Activated naive CD8-positive, alpha-beta T cell treated with anti-CD3 and anti-CD28 coated beads, Interleukin-2, amount 10 ng/mL, durations not matched to agents 7 days and 5 days (primary cell): ENCODE results near the gene ANXA3. TPM values are rescaled to one million over a fixed set of nuclear protein-coding genes. Genes with fewer than 3 reads are reported as not detected.
"Not testable (repeated sequence)": the region's sequence is repeated elsewhere in the genome, so short reads cannot be mapped to it uniquely, and the experiment has no call there.

Experiments used
- ATAC-seq: fragments of 150-1000 bp; cut with Tn5 transposase; one replicate; pipeline ENCODE4 v1.10.0; 2021; ENCODE audit warnings: low read depth, moderate library complexity
- POLR2A ChIA-PET: fragments of 350-600 bp; sonication (Branson Sonifier 250); formaldehyde crosslinking; loops from one replicate; lab custom pipeline; 2021; ENCODE audit warnings: antibody characterized with exemption; lab: Charles Lee
- DNase-seq: peaks from one replicate; pipeline ENCODE4 v3.0.0; 2021
- H3K27ac Mint-ChIP-seq: one replicate; pipeline ENCODE4 v1.8.0; 2022; ENCODE audit warnings: mild to moderate bottlenecking, mixed read lengths
- H3K27me3 Mint-ChIP-seq: one replicate; pipeline ENCODE4 v1.8.0; 2022; ENCODE audit warnings: mild to moderate bottlenecking, moderate library complexity, mixed read lengths
- H3K36me3 Mint-ChIP-seq: one replicate; pipeline ENCODE4 v1.8.0; 2021; ENCODE audit warnings: mild to moderate bottlenecking, mixed read lengths
- H3K4me1 Mint-ChIP-seq: one replicate; pipeline ENCODE4 v1.8.0; 2021; ENCODE audit warnings: mixed read lengths
- H3K4me3 Mint-ChIP-seq: one replicate; pipeline ENCODE4 v1.8.0; 2022; ENCODE audit warnings: mild to moderate bottlenecking, moderate library complexity, mixed read lengths
- H3K9me3 Mint-ChIP-seq: one replicate; pipeline ENCODE4 v1.8.0; 2021; ENCODE audit warnings: mixed read lengths
- total RNA-seq, 2 experiments: library from RNA; stranded (reverse); gene quantifications; one replicate each; pipeline ENCODE4 v1.2.3, GENCODE V29; 2021

Gene ANXA3
- total RNA-seq, 2 experiments from 2014 or later, result 5.1 to 5.6 TPM

DNA sequence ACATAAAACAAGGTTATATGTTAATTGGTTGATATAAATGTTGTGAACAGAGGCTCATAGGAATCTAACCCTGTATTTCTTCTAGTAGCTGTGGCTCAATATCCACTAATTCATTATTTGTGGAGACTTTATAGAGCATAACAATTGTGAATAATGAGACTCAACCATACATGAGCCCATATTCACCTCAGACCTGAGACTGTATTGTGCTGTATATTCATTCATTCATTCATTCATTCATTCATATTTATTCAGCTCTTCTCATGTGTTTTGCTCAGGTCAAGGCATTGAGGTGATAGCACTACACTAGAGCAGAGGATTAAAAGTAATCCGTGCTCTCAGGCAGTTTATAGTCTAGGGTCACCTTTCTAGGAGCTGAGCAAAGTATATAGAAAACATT lies 24.5 kb upstream of the ANXA3 start:
- POLR2A ChIA-PET, result no interaction called here
- ATAC-seq, result no peak
- no peak overlapping the region for H3K4me3 Mint-ChIP-seq
- peaks cover 16% of the 10 kb centered on the region for H3K27me3 Mint-ChIP-seq
- no peaks in the 10 kb centered on the region for H3K4me1 Mint-ChIP-seq
- no peak for DNase-seq
- H3K27ac Mint-ChIP-seq, result no peak overlapping the region
- peaks cover 2% of the 10 kb centered on the region for H3K9me3 Mint-ChIP-seq
- peaks cover 4% of the 10 kb centered on the region for H3K36me3 Mint-ChIP-seq

- ATAC-seq, result no peak
- peaks cover 2% of the 10 kb centered on the region for H3K9me3 Mint-ChIP-seq
- no peak overlapping the region for H3K4me3 Mint-ChIP-seq
- no peak for DNase-seq
- H3K36me3 Mint-ChIP-seq, result peaks cover 4% of the 10 kb centered on the region
- H3K27ac Mint-ChIP-seq, result no peak overlapping the region
- POLR2A ChIA-PET, result no interaction called here
- H3K27me3 Mint-ChIP-seq, result peaks cover 16% of the 10 kb centered on the region
- H3K4me1 Mint-ChIP-seq, result no peaks in the 10 kb centered on the region
Observed at GRCh38 chr4:78527555-78527954, 24.0 kb upstream of the ANXA3 start.

GRCh38 chr4:78528327-78528726 lies 23.2 kb upstream of the ANXA3 start:
- H3K27me3 Mint-ChIP-seq, result peaks cover 19% of the 10 kb centered on the region
- ATAC-seq (no peak), DNase-seq (no peak)
- POLR2A ChIA-PET, result no interaction called here
- H3K4me3 Mint-ChIP-seq, result no peak overlapping the region
- peaks cover 4% of the 10 kb centered on the region for H3K36me3 Mint-ChIP-seq
- no peak overlapping the region for H3K27ac Mint-ChIP-seq
- no peaks in the 10 kb centered on the region for H3K4me1 Mint-ChIP-seq
- peaks cover 2% of the 10 kb centered on the region for H3K9me3 Mint-ChIP-seq

DNA sequence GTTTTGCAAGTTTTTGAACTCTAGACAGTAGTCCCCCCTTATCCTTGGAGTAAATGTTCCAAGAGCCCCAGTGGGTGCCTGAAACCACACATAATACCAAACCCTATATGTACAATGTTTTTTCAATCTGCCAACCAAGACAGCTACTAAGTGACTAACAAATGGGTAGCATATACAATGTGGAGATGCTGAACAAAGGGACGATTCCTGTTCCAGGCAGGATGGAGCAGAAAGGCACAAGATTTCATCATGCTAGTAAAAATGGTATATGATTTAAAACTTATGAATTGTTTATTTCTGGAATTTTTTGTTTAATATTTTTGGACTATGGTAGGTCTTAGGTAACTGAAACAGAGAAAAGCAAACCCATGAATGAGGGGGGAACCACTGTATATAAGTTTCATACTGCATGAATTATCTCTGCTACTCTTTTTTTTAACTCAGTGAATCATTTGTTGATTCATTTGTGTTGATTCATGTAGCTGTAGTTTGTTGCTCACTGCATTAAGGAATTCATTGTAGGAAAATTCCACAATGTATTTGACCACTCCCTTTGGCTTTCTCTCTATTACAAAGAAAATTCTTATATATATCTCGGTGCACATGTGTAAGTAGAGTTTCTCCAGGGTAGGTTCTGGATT lies 21.9 kb upstream of the ANXA3 start:
- no peaks in the 10 kb centered on the region for H3K4me1 Mint-ChIP-seq
- no peak overlapping the region for H3K4me3 Mint-ChIP-seq
- no peak overlapping the region for H3K27ac Mint-ChIP-seq
- H3K9me3 Mint-ChIP-seq, result peaks cover 2% of the 10 kb centered on the region
- no peak for DNase-seq
- peaks cover 4% of the 10 kb centered on the region for H3K36me3 Mint-ChIP-seq
- peaks cover 16% of the 10 kb centered on the region for H3K27me3 Mint-ChIP-seq
- ATAC-seq, result no peak
- POLR2A ChIA-PET, result no interaction called here

DNA sequence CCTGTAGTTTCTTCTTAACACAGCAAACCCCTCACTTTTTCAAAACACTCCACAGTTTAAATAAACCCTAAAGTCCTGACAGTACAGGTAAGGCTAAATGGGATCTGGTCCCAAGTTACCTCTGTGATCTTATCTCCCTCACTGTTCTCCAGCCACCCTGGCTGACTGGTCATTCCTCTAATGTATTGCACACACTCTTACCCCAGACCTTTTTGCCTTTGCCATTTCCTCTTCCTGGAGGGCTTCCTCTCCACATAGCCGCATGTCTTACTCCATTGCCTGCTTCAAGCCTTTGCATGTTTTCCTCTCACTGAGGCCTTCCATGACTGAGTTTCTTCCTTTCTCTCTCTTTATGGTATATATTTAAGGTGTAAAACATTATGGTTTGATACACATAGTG lies 19.5 kb upstream of the ANXA3 start:
- ATAC-seq (no peak), DNase-seq (no peak)
- no peak overlapping the region for H3K4me3 Mint-ChIP-seq
- H3K27ac Mint-ChIP-seq, result no peak overlapping the region
- POLR2A ChIA-PET, result no interaction called here
- peaks cover 13% of the 10 kb centered on the region for H3K27me3 Mint-ChIP-seq
- H3K36me3 Mint-ChIP-seq, result peaks cover 2% of the 10 kb centered on the region
- no peaks in the 10 kb centered on the region for H3K4me1 Mint-ChIP-seq
- H3K9me3 Mint-ChIP-seq, result peaks cover 2% of the 10 kb centered on the region

DNA sequence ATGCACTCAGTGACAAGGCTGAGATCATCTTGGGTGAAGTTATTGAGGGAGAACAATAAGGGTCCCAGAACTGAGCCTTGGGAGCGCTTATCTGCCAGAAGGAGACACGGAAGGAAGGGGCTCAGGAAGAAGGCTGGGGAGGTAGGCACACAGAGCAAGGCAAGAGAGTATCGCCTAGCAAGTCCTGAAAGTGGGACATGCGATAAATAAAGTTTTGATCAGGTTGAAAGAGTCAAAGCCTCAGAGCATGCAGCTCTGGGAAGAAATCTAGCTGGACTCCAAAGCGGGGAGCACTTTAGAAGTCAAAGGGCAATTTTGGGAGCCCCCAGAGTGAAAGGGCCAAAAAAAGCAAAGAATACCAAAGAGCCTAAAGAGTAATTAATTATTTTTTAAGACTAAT lies 17.7 kb upstream of the ANXA3 start:
- no peak for ATAC-seq

GRCh38 chr4:78534286-78534955 lies 17.1 kb upstream of the ANXA3 start:
- H3K36me3 Mint-ChIP-seq, result peaks cover 2% of the 10 kb centered on the region
- DNase-seq (no peak), ATAC-seq (no peak)
- no peaks in the 10 kb centered on the region for H3K4me1 Mint-ChIP-seq
- no peak overlapping the region for H3K27ac Mint-ChIP-seq
- H3K4me3 Mint-ChIP-seq, result no peak overlapping the region
- H3K27me3 Mint-ChIP-seq, result peaks cover 20% of the 10 kb centered on the region
- H3K9me3 Mint-ChIP-seq, result peaks cover 2% of the 10 kb centered on the region
- POLR2A ChIA-PET, result no interaction called here

More for the DNA sequence above, 17.7 kb upstream of the ANXA3 start:
- POLR2A ChIA-PET, result no interaction called here
- no peak overlapping the region for H3K4me3 Mint-ChIP-seq
- no peak for DNase-seq
- H3K9me3 Mint-ChIP-seq, result peaks cover 2% of the 10 kb centered on the region
- no peak overlapping the region for H3K27ac Mint-ChIP-seq
- H3K36me3 Mint-ChIP-seq, result peaks cover 2% of the 10 kb centered on the region
- H3K4me1 Mint-ChIP-seq, result no peaks in the 10 kb centered on the region
- H3K27me3 Mint-ChIP-seq, result peaks cover 20% of the 10 kb centered on the region

GRCh38 chr4:78542373-78542772 lies 9.2 kb upstream of the ANXA3 start:
- Mint-ChIP-seq H3K4me3 (no peak overlapping the region), H3K27me3 (peaks cover 20% of the 10 kb centered on the region), H3K9me3 (no peaks in the 10 kb centered on the region), H3K36me3 (no peaks in the 10 kb centered on the region), H3K27ac (no peak overlapping the region), H3K4me1 (no peaks in the 10 kb centered on the region)
- DNase-seq (no peak), ATAC-seq (no peak)
- POLR2A ChIA-PET, result no interaction called here

DNA sequence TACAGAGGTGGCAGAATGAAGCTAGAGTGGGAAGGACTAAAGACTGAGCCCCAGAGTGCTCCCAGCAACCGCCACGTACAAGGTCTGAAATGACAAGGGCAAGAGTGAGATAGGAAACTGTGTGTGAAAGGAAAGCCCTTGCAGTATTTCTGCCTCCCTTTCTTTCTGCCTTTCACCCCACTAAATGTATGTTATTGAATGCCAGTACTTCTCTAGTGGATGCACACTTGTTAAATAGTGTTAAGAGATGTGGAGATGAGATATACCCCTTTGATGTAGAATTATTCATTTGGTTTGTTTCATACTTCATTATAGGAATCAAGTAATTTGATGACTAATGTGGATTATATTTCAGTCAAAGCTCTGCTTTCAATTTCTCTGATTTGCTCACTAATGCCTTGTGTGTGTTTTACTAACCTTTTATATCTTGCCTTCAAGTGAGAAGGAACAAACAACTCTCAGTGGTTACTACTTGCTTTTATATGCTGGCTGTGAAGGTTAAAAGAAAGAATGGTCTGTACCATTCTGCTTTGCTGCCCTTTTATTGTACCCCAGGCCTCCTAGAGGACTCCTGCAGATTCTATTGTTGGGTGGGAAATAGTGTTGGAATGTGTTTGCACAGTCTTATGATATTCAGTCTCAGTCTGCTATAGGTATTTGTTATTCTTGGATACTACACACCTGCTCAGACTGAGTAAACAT lies 8.0 kb upstream of the ANXA3 start:
- Mint-ChIP-seq H3K4me1 (no peaks in the 10 kb centered on the region), H3K9me3 (no peaks in the 10 kb centered on the region), H3K36me3 (no peaks in the 10 kb centered on the region), H3K27ac (no peak overlapping the region), H3K4me3 (no peak overlapping the region), H3K27me3 (peaks cover 15% of the 10 kb centered on the region)
- POLR2A ChIA-PET, result no interaction called here
- ATAC-seq, result no peak
- no peak for DNase-seq

DNA sequence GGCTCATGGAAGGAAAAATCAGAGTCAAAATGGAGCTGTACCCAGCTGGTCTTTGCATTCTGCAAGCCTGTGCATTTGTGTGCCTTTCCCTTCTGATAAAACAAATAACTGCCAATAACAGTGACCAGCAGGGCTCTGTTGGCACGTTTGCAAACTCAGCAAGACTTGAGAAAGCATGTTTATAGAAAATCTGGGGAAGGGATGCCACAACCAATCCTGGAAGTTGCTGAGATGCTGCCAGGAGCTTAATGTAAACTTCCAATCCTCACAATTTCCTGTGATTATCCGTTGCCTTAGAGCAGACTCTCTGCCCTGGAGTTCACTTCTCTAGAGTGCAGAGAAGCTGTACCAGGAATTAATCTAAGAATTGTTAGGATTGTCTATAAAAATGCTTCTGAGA lies 6.9 kb upstream of the ANXA3 start:
- ATAC-seq, result no peak
- POLR2A ChIA-PET, result no interaction called here
- Mint-ChIP-seq H3K4me3 (no peak overlapping the region), H3K27me3 (peaks cover 17% of the 10 kb centered on the region), H3K27ac (no peak overlapping the region), H3K36me3 (no peaks in the 10 kb centered on the region), H3K4me1 (no peaks in the 10 kb centered on the region), H3K9me3 (no peaks in the 10 kb centered on the region)
- no peak for DNase-seq

GRCh38 chr4:78545275-78546246 lies 6.0 kb upstream of the ANXA3 start:
- no peak for ATAC-seq
- POLR2A ChIA-PET, result no interaction called here
- peaks cover 24% of the 10 kb centered on the region for H3K27me3 Mint-ChIP-seq
- DNase-seq, result no peak
- no peaks in the 10 kb centered on the region for H3K36me3 Mint-ChIP-seq
- H3K27ac Mint-ChIP-seq, result no peak overlapping the region
- no peak overlapping the region for H3K4me3 Mint-ChIP-seq
- H3K4me1 Mint-ChIP-seq, result no peaks in the 10 kb centered on the region
- no peaks in the 10 kb centered on the region for H3K9me3 Mint-ChIP-seq

GRCh38 chr4:78547899-78548298 lies 3.7 kb upstream of the ANXA3 start:
- H3K27ac Mint-ChIP-seq, H3K9me3 Mint-ChIP-seq, ATAC-seq, H3K4me3 Mint-ChIP-seq, DNase-seq, H3K36me3 Mint-ChIP-seq, POLR2A ChIA-PET: not testable (repeated sequence)
- H3K27me3 Mint-ChIP-seq, result peaks cover 26% of the 10 kb centered on the region
- peaks cover 14% of the 10 kb centered on the region for H3K4me1 Mint-ChIP-seq

DNA sequence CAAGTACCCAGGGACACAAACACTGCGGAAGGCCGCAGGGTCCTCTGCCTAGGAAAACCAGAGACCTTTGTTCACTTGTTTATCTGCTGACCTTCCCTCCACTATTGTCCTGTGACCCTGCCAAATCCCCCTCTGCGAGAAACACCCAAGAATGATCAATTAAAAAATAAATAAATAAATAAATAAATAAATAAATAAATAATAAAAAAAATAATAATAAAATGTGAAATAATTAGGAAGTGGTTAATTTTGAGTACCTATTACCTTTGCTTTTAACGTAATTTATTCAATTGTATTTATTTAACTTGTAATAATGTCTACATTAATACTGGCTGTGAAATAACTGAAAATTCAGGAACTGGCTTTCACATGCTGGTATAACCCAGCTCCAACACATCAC lies 2.7 kb upstream of the ANXA3 start:
- H3K9me3 Mint-ChIP-seq, H3K36me3 Mint-ChIP-seq, DNase-seq, ATAC-seq, H3K4me3 Mint-ChIP-seq, POLR2A ChIA-PET, H3K27ac Mint-ChIP-seq: not testable (repeated sequence)
- H3K27me3 Mint-ChIP-seq, result peaks cover 21% of the 10 kb centered on the region
- H3K4me1 Mint-ChIP-seq, result peaks cover 18% of the 10 kb centered on the region
